RWPE2 (cell line): ENCODE results near the gene NGB.

Experiments used
- ATAC-seq: fragments of 200-7000 bp; cut with Tn5 transposase; 3 replicates; pipeline ENCODE4 v1.9.1; 2021; ENCODE audit warnings: low read depth
- DNase-seq: peaks from one replicate; pipeline ENCODE4 v3.0.0-alpha.2; 2020; ENCODE audit warnings: low spot score
- H3K27ac ChIP-seq: fragments of 450-650 bp; 2 replicates; pipeline ENCODE4 v1.5.1; 2017; ENCODE audit warnings: mild to moderate bottlenecking; ENCODE audit not compliant: poor library complexity, severe bottlenecking
- H3K27me3 ChIP-seq: fragments of 250-450 bp; sonication (Bioruptor Pico); 2 replicates; pipeline ENCODE4 v1.5.1; 2021; ENCODE audit warnings: mild to moderate bottlenecking, moderate library complexity; ENCODE audit not compliant: insufficient read depth, poor library complexity, severe bottlenecking
- H3K36me3 ChIP-seq: fragments of 250-450 bp; sonication (Bioruptor Pico); 2 replicates; pipeline ENCODE4 v1.5.1; 2020; ENCODE audit warnings: low read depth, mild to moderate bottlenecking, moderate library complexity
- H3K4me1 ChIP-seq: fragments of 250-450 bp; sonication (Bioruptor Pico); 2 replicates; pipeline ENCODE4 v1.5.1; 2021; ENCODE audit warnings: mild to moderate bottlenecking, moderate library complexity; ENCODE audit not compliant: insufficient read depth, poor library complexity, severe bottlenecking
- H3K4me3 ChIP-seq: fragments of 250-450 bp; sonication (Bioruptor Pico); 2 replicates; pipeline ENCODE4 v1.5.1; 2021; ENCODE audit warnings: mild to moderate bottlenecking, moderate library complexity; ENCODE audit not compliant: severe bottlenecking
- H3K9me3 ChIP-seq: fragments of 250-450 bp; sonication (Bioruptor Pico); 2 replicates; pipeline ENCODE4 v1.5.1; 2021; ENCODE audit warnings: mild to moderate bottlenecking, moderate library complexity; ENCODE audit not compliant: severe bottlenecking
- CTCF ChIP-seq: fragments of 450-650 bp; IDR thresholded peaks from one replicate; pipeline ENCODE4 v1.5.1; 2017; ENCODE audit warnings: mild to moderate bottlenecking, moderate library complexity; ENCODE audit not compliant: poor library complexity, severe bottlenecking

NGB gene

GRCh38 chr14:77253333-77254190 is 17.4 kb downstream of the NGB start:
- H3K27ac ChIP-seq, result no peak overlapping the region
- H3K27me3 ChIP-seq, result no peaks in the 10 kb centered on the region
- DNase-seq (no peak), ATAC-seq (no peak)
- no peaks in the 10 kb centered on the region for H3K9me3 ChIP-seq
- no peak overlapping the region for H3K4me3 ChIP-seq
- TF ChIP-seq CTCF, result no peak
- no peaks in the 10 kb centered on the region for H3K4me1 ChIP-seq
- H3K36me3 ChIP-seq, result no peaks in the 10 kb centered on the region

- no peaks in the 10 kb centered on the region for H3K27me3 ChIP-seq
- H3K27ac ChIP-seq, result no peak overlapping the region
- DNase-seq (no peak), ATAC-seq (no peak; the same call in 2 of the 3 replicates)
- no peaks in the 10 kb centered on the region for H3K4me1 ChIP-seq
- TF ChIP-seq CTCF, result no peak
- H3K36me3 ChIP-seq, result no peaks in the 10 kb centered on the region
- H3K9me3 ChIP-seq, result no peaks in the 10 kb centered on the region
- no peak overlapping the region for H3K4me3 ChIP-seq
Measured at GRCh38 chr14:77251870-77252269, 19.1 kb downstream of the NGB start.

GRCh38 chr14:77250927-77251326 is 20.1 kb downstream of the NGB start:
- ATAC-seq, result no peak
- TF ChIP-seq CTCF, result no peak
- no peaks in the 10 kb centered on the region for H3K36me3 ChIP-seq

GRCh38 chr14:77249286-77249685 is 21.7 kb downstream of the NGB start:
- no peak for DNase-seq
- ATAC-seq, result no peak
- H3K4me3 ChIP-seq, result no peak overlapping the region
- no peaks in the 10 kb centered on the region for H3K4me1 ChIP-seq
- H3K36me3 ChIP-seq, result no peaks in the 10 kb centered on the region
- H3K27me3 ChIP-seq, result no peaks in the 10 kb centered on the region
- TF ChIP-seq CTCF, result no peak
- H3K27ac ChIP-seq, result no peak overlapping the region
- H3K9me3 ChIP-seq, result peaks cover 2% of the 10 kb centered on the region

More at GRCh38 chr14:77250927-77251326, 20.1 kb downstream of the NGB start:
- Histone ChIP-seq H3K9me3 (peaks cover 2% of the 10 kb centered on the region), H3K27me3 (no peaks in the 10 kb centered on the region), H3K27ac (no peak overlapping the region), H3K4me3 (no peak overlapping the region), H3K4me1 (no peaks in the 10 kb centered on the region)
- no peak for DNase-seq

GRCh38 chr14:77248666-77249065 is 22.3 kb downstream of the NGB start:
- H3K9me3 ChIP-seq, result peaks cover 2% of the 10 kb centered on the region
- no peak for TF ChIP-seq CTCF
- ATAC-seq (peak; percentile 71), DNase-seq (no peak)
- H3K27ac ChIP-seq, result no peak overlapping the region
- H3K4me1 ChIP-seq, result no peaks in the 10 kb centered on the region
- H3K4me3 ChIP-seq, result no peak overlapping the region
- H3K27me3 ChIP-seq, result no peaks in the 10 kb centered on the region
- H3K36me3 ChIP-seq, result no peaks in the 10 kb centered on the region
